ENCODE data around the gene TSPAN19.

DNA sequence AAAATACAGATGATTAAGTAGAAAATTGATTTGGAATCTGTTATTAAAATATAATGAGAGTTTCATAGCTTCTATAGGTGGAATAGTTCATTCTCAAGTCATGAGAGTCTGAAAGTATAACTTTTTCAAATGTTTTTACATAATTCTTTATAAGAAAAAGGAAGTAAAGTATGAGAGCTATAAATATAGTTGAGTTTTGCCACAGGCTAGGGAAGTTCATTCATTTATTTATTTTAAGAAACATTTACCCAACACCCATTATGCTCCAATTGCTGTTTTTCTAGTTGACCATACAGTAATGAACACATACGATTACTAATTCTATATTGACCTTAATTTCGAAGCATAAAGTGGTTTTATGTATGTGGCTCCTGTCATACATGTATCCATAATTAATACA, 24.8 kb upstream of the TSPAN19 start:
- no peak for TF ChIP-seq POLR2AphosphoS5 (IDR thresholded peaks at IDR 0.05)
- TF ChIP-seq, protein P1, sequence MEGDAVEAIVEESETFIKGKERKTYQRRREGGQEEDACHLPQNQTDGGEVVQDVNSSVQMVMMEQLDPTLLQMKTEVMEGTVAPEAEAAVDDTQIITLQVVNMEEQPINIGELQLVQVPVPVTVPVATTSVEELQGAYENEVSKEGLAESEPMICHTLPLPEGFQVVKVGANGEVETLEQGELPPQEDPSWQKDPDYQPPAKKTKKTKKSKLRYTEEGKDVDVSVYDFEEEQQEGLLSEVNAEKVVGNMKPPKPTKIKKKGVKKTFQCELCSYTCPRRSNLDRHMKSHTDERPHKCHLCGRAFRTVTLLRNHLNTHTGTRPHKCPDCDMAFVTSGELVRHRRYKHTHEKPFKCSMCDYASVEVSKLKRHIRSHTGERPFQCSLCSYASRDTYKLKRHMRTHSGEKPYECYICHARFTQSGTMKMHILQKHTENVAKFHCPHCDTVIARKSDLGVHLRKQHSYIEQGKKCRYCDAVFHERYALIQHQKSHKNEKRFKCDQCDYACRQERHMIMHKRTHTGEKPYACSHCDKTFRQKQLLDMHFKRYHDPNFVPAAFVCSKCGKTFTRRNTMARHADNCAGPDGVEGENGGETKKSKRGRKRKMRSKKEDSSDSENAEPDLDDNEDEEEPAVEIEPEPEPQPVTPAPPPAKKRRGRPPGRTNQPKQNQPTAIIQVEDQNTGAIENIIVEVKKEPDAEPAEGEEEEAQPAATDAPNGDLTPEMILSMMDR (IDR thresholded peaks at IDR 0.05), result no peak

Measured in breast epithelium (tissue), 3 donors.